H9 (cell line): ENCODE data around the gene MST1. TPM values are rescaled to one million over a fixed set of nuclear protein-coding genes. Genes with fewer than 3 reads are reported as not detected.

Source experiments
- DNase-seq: peaks from one replicate; pipeline ENCODE4 v3.0.0-alpha.2; 2017
- H2AFZ ChIP-seq: one replicate; pipeline ENCODE4 v1.6.1; 2013; ENCODE audit warnings: mild to moderate bottlenecking, low read length, control low read depth, moderate library complexity
- H2AK5ac ChIP-seq: 2 replicates; pipeline ENCODE4 v1.6.1; 2013; ENCODE audit warnings: low read length, control low read depth, mixed read lengths; ENCODE audit not compliant: insufficient read length
- H2BK120ac ChIP-seq: one replicate; pipeline ENCODE4 v1.6.1; 2013; ENCODE audit warnings: low read depth, mild to moderate bottlenecking, low read length, control low read depth, inconsistent platforms; ENCODE audit not compliant: poor library complexity, severe bottlenecking
- H2BK12ac ChIP-seq: 2 replicates; pipeline ENCODE4 v1.6.1; 2013; ENCODE audit warnings: low read length, control low read depth, mixed read lengths, low read depth; ENCODE audit not compliant: insufficient read length
- H2BK15ac ChIP-seq: 2 replicates; pipeline ENCODE4 v1.6.1; 2013; ENCODE audit warnings: low read depth, low read length, control low read depth
- H2BK20ac ChIP-seq: one replicate; pipeline ENCODE4 v1.6.1; 2013; ENCODE audit warnings: low read depth, mild to moderate bottlenecking, low read length, control low read depth, inconsistent platforms; ENCODE audit not compliant: poor library complexity, severe bottlenecking
- H2BK5ac ChIP-seq: 2 replicates; pipeline ENCODE4 v1.6.1; 2013; ENCODE audit warnings: low read length, control low read depth, mixed read lengths; ENCODE audit not compliant: insufficient read length
- H3K14ac ChIP-seq: 2 replicates; pipeline ENCODE4 v1.6.1; 2013; ENCODE audit warnings: low read length, control low read depth; ENCODE audit not compliant: insufficient read depth
- H3K18ac ChIP-seq: 2 replicates; pipeline ENCODE4 v1.6.1; 2013; ENCODE audit warnings: low read depth, mild to moderate bottlenecking, mixed read lengths, low read length, control low read depth; ENCODE audit not compliant: insufficient read length
- H3K23ac ChIP-seq: 2 replicates; pipeline ENCODE4 v1.6.1; 2013; ENCODE audit warnings: low read length, control low read depth, mixed read lengths, low read depth; ENCODE audit not compliant: insufficient read length
- H3K23me2 ChIP-seq: 2 replicates; pipeline ENCODE4 v1.6.1; 2013; ENCODE audit warnings: low read depth, mild to moderate bottlenecking, mixed read lengths, low read length, control low read depth; ENCODE audit not compliant: insufficient read length, poor library complexity, severe bottlenecking
- H3K27ac ChIP-seq: 2 replicates; pipeline ENCODE4 v1.5.1; 2013; ENCODE audit warnings: low read length, control low read depth, mixed read lengths, low read depth; ENCODE audit not compliant: insufficient read length
- H3K27me3 ChIP-seq: 2 replicates; pipeline ENCODE4 v1.6.1; 2013; ENCODE audit warnings: low read length, control low read depth, inconsistent platforms; ENCODE audit not compliant: insufficient read depth
- H3K4ac ChIP-seq: 2 replicates; pipeline ENCODE4 v1.6.1; 2013; ENCODE audit warnings: low read depth, mild to moderate bottlenecking, control low read depth, inconsistent platforms, low read length, moderate library complexity
- H3K4me1 ChIP-seq: 2 replicates; pipeline ENCODE4 v1.6.1; 2013; ENCODE audit warnings: low read length, control low read depth, inconsistent platforms; ENCODE audit not compliant: insufficient read depth
- H3K4me2 ChIP-seq: 2 replicates; pipeline ENCODE4 v1.6.1; 2013; ENCODE audit warnings: low read length, control low read depth, mixed read lengths; ENCODE audit not compliant: insufficient read length, insufficient read depth
- H3K56ac ChIP-seq: 2 replicates; pipeline ENCODE4 v1.6.1; 2013; ENCODE audit warnings: low read depth, mild to moderate bottlenecking, mixed read lengths, low read length, control low read depth; ENCODE audit not compliant: insufficient read length
- H3K79me1 ChIP-seq: 2 replicates; pipeline ENCODE4 v1.6.1; 2013; ENCODE audit warnings: low read depth, mild to moderate bottlenecking, moderate library complexity, low read length, control low read depth, inconsistent platforms; ENCODE audit not compliant: insufficient read depth, poor library complexity, severe bottlenecking
- H3K79me2 ChIP-seq: 2 replicates; pipeline ENCODE4 v1.6.1; 2013; ENCODE audit warnings: low read length, control low read depth, inconsistent platforms; ENCODE audit not compliant: insufficient read depth
- H3K9ac ChIP-seq: 2 replicates; pipeline ENCODE4 v1.6.1; 2013; ENCODE audit warnings: low read length, control low read depth, mixed read lengths; ENCODE audit not compliant: insufficient read length; ENCODE audit errors: extremely low read depth
- H3K9me3 ChIP-seq: one replicate; pipeline ENCODE4 v1.6.1; 2013; ENCODE audit warnings: low read depth, low read length, inconsistent platforms; ENCODE audit not compliant: control insufficient read depth
- H3T11ph ChIP-seq: one replicate; pipeline ENCODE4 v1.6.1; 2013; ENCODE audit warnings: mild to moderate bottlenecking, low read length, control low read depth, inconsistent platforms
- H4K20me1 ChIP-seq: one replicate; pipeline ENCODE4 v1.6.1; 2013; ENCODE audit not compliant: control insufficient read depth, insufficient read length, insufficient read depth
- H4K5ac ChIP-seq: 2 replicates; pipeline ENCODE4 v1.6.1; 2013; ENCODE audit warnings: low read depth, mild to moderate bottlenecking, mixed read lengths, low read length, control low read depth; ENCODE audit not compliant: insufficient read length
- H4K8ac ChIP-seq: replicated peaks from 2 replicates; pipeline ENCODE4 v1.6.1; 2013; ENCODE audit warnings: low read length, control low read depth, mixed read lengths, low read depth; ENCODE audit not compliant: insufficient read length
- H4K91ac ChIP-seq: 2 replicates; pipeline ENCODE4 v1.6.1; 2013; ENCODE audit warnings: low read depth, mild to moderate bottlenecking, moderate library complexity, mixed read lengths, low read length, control low read depth; ENCODE audit not compliant: insufficient read length
- H3K27ac Mint-ChIP-seq, 3 experiments: 2 replicates in 2 of 3; 3 replicates in 1 of 3; pipeline ENCODE4 v1.8.0; 2020 to 2021; ENCODE audit warnings: mixed read lengths in 3 of 3, mild to moderate bottlenecking in 1 of 3, moderate library complexity in 1 of 3
- H3K27me3 Mint-ChIP-seq: 2 replicates; pipeline ENCODE4 v1.8.0; 2021; ENCODE audit warnings: low read depth, mild to moderate bottlenecking, moderate library complexity, mixed read lengths
- H3K36me3 Mint-ChIP-seq, 3 experiments: 2 replicates in 2 of 3; 3 replicates in 1 of 3; pipeline ENCODE4 v1.8.0; 2020 to 2021; ENCODE audit warnings: low read depth in 3 of 3, mixed read lengths in 3 of 3; ENCODE audit not compliant: insufficient read depth in 1 of 3
- H3K4me1 Mint-ChIP-seq, 2 experiments: 2 replicates each; pipeline ENCODE4 v1.8.0; 2020; ENCODE audit warnings: mixed read lengths in 2 of 2
- H3K4me3 Mint-ChIP-seq, 2 experiments: 2 replicates in 1 of 2; 3 replicates in 1 of 2; pipeline ENCODE4 v1.8.0; 2020 to 2021; ENCODE audit warnings: mild to moderate bottlenecking in 2 of 2, mixed read lengths in 2 of 2, moderate library complexity in 1 of 2
- H3K9me3 Mint-ChIP-seq, 2 experiments: 2 replicates in 1 of 2; 3 replicates in 1 of 2; pipeline ENCODE4 v1.8.0; 2020; ENCODE audit warnings: mild to moderate bottlenecking in 2 of 2, mixed read lengths in 2 of 2, moderate library complexity in 1 of 2
- WGBS: extraction: QIAGEN DNeasy Blood & Tissue Kit; methylation state at CpG from one replicate; pipeline ENCODE4 v1.1.7; 2013; ENCODE audit warnings: missing lambda C conversion rate, low lambda C conversion rate, mixed read lengths; ENCODE audit not compliant: insufficient read length; ENCODE audit errors: extremely low coverage; 5-methylcytosine and 5-hydroxymethylcytosine counted together
- total RNA-seq: library from RNA; stranded (reverse); gene quantifications from 2 replicates; pipeline ENCODE4 v1.2.1, GENCODE V29; 2021
- TF ChIP-seq, protein P1 (sequence below): fragments of 200-600 bp; sonication (generic); conservative IDR thresholded peaks from 3 replicates; pipeline ENCODE4 v1.8.0; 2021; ENCODE audit warnings: antibody characterized with exemption, mild to moderate bottlenecking

MST1 gene
- total RNA-seq, 1 experiment from 2014 or later = 8.9 TPM

GRCh38 chr3:49649576-49649975 lies 39.7 kb downstream of the MST1 start:
- H3K27me3 Mint-ChIP-seq = no peaks in the 10 kb centered on the region
- Histone ChIP-seq H2AFZ (no peak overlapping the region), H3K9me3 (no peaks in the 10 kb centered on the region), H3K23ac (no peak overlapping the region), H2AK5ac (no peak overlapping the region), H3K9ac (no peak overlapping the region), H4K20me1 (no peaks in the 10 kb centered on the region), H3K18ac (no peak overlapping the region), H4K91ac (no peak overlapping the region), H2BK15ac (no peak overlapping the region), H3K79me2 (no peaks in the 10 kb centered on the region), H2BK5ac (no peak overlapping the region), H3T11ph (no peak overlapping the region), H2BK20ac (no peak overlapping the region), H3K27me3 (no peaks in the 10 kb centered on the region), H3K56ac (no peak overlapping the region), H2BK120ac (no peak overlapping the region), H3K4me1 (no peaks in the 10 kb centered on the region), H4K5ac (no peak overlapping the region), H3K14ac (no peak overlapping the region), H3K4ac (no peak overlapping the region), H3K27ac (no peak overlapping the region), H2BK12ac (no peak overlapping the region), H3K79me1 (no peaks in the 10 kb centered on the region), H3K4me2 (no peak overlapping the region), H4K8ac (no peak overlapping the region), H3K23me2 (no peaks in the 10 kb centered on the region)
- no peak overlapping the region for H3K4me3 Mint-ChIP-seq
- H3K9me3 Mint-ChIP-seq = no peaks in the 10 kb centered on the region
- no CpG with 5 or more reads among the region's 1 CpG for WGBS
- TF ChIP-seq, protein P1, sequence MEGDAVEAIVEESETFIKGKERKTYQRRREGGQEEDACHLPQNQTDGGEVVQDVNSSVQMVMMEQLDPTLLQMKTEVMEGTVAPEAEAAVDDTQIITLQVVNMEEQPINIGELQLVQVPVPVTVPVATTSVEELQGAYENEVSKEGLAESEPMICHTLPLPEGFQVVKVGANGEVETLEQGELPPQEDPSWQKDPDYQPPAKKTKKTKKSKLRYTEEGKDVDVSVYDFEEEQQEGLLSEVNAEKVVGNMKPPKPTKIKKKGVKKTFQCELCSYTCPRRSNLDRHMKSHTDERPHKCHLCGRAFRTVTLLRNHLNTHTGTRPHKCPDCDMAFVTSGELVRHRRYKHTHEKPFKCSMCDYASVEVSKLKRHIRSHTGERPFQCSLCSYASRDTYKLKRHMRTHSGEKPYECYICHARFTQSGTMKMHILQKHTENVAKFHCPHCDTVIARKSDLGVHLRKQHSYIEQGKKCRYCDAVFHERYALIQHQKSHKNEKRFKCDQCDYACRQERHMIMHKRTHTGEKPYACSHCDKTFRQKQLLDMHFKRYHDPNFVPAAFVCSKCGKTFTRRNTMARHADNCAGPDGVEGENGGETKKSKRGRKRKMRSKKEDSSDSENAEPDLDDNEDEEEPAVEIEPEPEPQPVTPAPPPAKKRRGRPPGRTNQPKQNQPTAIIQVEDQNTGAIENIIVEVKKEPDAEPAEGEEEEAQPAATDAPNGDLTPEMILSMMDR = no peak
- H3K27ac Mint-ChIP-seq = peak overlapping the region in 2 of 3 experiments; percentile 28 to 73; a peak in 2 of 7 replicates
- H3K4me1 Mint-ChIP-seq = no peaks in the 10 kb centered on the region
- no peak for DNase-seq
- H3K36me3 Mint-ChIP-seq = no peaks in the 10 kb centered on the region; a peak in 1 of 7 replicates
